DMS 273 (cell line): Measurements from ENCODE around the gene CDR2L.
A peak's percentile ranks its signal among the peaks of the same experiment; 100 is the strongest.
"Not testable (repeated sequence)": the region's sequence is repeated elsewhere in the genome, so short reads cannot be mapped to it uniquely, and the experiment has no call there.

Experiments used
- DNase-seq: peaks from one replicate; lab custom pipeline; 2025; ENCODE audit not compliant: unreplicated experiment; lab: John Stamatoyannopoulos, UW

The CDR2L gene

DNA sequence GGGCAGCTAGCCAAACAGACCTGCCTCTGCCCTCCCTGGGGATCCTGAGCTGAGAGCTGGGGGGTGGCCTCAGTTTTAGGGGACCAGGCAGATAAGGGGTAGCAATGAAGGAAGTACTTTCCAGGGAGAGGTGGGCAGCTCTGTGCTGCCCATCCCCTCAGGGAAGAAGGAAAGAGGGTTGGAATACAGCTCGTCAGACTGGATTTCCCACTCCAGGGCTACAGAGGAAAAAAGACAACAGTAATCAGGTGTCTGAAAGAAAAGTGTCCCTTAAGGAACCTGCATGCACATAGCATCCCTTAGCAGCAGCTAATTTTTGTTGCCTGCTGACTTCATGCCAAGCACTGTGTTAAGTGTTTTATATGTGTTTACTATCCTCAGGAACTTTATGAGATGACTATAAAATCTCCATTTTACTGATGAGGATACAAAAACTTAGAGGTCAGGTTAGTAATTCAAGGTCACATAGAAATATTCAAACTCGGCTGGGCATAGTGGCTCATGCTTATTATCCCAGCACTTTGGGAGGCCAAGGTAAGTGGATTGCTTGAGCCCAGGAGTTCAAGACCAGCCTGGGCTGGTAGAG lies 21.8 kb downstream of the CDR2L start:
- no peak for DNase-seq

DNA sequence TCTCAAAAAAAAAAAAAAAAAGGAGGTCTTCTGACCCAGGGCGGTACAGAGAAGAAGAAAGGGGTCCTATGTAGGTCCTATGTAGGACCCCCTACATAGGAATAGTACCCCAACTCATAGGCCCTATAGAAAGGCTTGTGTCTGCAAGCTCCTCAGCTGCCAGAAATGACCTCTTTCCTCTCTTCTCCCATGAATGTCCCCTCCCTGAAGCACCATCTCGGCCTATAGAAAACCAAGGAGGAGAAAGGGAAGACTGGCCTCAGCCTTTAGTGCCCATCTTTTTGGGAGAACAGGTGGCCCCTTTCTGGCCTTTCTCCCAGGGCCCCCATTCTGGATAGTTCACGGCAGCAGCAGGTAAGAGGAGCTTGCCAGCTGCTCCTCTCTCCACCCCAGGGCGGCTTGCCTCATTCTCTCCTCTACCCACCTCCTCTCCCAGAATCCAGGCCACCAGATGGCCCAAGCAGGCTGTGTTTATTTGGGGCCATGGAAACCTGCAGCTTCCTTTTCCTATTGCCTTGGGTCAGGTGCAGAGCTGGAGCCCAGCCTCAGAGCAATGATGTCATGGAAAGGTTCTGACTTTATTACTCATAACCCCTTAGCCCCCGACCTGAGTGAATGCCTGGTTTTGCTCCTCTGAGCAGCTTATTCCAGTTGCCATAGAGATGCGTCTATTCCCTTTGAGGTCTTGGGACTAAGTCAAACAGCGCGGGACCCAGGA lies 23.4 kb downstream of the CDR2L start:
- peak; percentile 99 for DNase-seq

DNA sequence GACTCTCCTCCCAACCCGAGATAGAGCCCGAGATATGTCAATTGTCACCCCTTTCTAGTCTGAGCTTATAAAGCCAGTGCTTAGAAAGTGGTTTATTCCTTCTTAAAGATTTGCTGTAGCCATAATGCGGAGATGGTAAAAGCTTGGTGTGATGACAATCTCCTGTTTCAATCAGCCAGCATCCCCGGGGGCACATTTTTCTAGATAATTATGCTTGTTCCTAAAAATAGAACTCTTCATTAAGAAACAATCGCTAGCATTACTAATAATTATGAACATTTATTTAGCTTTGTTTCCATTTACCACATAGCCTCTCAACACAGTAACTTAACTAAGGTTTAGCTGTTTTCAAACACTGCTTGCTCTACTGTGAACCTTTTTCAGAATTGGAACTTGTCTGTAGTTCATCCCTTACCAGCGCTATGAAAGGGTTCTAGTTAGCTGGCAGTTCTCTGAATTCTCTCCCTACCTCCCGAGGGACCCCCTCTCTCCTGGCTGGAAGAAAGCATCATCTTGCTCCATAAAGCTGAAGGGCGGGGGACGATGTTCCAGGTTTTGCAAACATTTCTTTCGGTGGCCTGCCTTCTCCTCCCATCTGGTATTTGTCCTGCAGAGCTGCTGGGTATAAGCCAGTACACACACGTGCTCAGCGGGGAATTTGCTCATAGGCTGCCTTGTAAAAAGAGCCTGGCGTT lies 24.1 kb downstream of the CDR2L start:
- peak; percentile 95 for DNase-seq

DNA sequence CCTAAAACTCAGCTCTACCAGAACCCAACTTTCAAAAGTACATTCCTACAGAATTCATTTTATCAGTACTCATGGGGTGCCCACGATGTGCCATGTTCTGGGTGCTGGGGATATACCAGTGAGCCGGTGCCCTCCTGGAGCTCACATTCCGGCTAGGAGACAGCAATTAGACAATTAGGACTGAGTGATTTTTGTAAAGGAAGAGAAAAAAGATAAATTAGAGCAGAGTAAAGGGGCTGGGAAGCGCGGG lies 24.6 kb downstream of the CDR2L start:
- no peak for DNase-seq

DNA sequence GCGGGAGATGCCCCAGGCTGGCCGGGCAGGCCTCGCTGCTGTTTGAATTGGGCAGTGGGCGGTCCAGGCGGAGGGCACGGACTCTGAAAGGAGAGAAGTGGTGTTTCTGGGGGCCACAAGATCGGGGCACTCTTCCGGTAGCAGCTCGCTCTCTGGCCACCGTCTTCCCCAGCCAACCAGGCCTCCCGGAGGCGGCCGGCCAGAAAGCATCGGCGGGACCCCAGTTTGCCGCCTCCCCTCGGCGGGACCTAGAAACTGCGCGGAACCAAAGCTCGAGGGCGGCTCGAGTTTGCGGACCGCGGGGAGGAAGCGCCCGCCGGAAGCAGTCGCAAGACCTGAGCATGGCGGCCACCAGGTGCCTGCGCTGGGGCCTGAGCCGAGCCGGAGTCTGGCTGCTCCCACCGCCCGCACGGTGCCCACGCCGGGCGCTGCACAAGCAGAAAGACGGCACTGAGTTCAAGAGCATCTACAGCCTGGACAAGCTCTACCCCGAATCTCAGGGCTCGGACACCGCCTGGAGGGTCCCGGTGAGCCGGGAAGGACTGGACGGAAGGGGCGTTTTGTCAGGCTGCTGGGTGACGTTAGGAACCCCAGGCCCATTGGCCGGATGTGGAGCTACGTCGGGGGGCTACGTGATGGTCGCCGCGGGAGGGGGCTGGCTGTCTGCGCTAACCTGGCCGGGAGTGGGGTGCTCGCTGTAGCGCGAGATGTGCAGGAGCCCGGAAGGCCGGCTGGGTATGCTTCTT lies 25.1 kb downstream of the CDR2L start, which contains the start of gene MRPL58:
Gene MRPL58 (plus strand): TSS at position 325 of the 746 bp plus-strand sequence. CDS start 17 bp downstream, at position 342.
- peak; percentile 97 for DNase-seq

DNA sequence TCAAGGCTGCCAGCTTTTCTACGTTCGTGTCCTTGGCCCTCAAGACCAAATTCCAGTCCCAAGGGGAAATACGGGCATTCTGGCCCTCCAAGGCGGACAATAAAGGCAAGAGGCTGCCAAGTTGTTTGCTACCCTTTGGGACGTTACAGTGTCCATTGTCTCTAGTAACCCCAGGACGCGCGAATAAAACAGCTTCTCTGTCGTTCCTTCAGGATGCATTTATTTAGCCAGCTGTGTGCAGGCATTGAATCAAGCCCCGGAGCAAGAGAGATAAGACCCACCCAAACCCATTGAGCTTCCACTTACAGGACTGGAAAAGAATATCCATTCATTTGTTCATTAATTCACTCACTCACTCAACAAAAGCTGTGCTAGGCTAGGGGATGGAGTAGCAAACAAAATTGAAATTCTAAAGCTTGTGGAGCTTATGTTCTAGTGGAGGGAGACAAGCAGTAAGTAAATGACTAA lies 25.7 kb downstream of the CDR2L start:
- no peak for DNase-seq

DNA sequence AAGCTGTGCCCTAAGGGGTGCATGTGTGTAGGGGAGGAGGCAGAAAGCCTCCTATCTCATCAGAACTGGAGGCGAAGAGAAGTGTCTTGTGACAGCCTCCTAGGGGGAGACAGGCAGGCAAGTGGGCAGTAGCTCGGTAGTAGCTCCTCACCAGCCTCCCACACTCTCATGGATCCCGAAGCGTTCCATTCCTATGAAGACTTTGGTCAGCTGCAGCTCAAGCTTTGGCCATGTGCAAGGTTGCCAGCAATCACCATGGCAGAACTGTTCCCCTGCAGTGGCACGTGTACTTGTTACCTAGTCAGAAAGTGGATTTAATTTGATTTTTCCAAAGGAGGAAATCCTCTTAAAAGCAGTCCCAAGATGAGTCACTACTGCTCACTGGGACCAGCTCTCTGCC lies 31.7 kb downstream of the CDR2L start:
- DNase-seq, result no peak

DNA sequence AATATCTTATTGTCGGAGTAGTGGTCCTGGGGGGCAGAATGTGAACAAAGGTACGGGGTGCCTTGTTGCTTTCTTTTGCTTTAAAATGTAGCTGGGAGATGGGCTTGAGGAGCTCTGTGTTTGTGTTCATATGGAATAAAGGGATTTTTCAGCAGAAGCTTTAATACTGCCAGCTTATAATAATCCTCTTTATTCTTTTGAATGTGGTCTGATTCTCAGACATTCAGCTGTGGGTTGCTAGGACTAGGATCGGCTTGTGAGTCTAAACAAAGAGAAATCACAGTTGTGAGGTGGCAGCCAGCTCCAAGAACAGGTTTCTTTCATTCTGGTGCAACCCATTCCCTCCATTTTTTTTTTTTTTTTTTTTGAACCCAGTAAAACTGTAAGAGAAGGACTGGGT lies 32.3 kb downstream of the CDR2L start:
- no peak for DNase-seq

DNA sequence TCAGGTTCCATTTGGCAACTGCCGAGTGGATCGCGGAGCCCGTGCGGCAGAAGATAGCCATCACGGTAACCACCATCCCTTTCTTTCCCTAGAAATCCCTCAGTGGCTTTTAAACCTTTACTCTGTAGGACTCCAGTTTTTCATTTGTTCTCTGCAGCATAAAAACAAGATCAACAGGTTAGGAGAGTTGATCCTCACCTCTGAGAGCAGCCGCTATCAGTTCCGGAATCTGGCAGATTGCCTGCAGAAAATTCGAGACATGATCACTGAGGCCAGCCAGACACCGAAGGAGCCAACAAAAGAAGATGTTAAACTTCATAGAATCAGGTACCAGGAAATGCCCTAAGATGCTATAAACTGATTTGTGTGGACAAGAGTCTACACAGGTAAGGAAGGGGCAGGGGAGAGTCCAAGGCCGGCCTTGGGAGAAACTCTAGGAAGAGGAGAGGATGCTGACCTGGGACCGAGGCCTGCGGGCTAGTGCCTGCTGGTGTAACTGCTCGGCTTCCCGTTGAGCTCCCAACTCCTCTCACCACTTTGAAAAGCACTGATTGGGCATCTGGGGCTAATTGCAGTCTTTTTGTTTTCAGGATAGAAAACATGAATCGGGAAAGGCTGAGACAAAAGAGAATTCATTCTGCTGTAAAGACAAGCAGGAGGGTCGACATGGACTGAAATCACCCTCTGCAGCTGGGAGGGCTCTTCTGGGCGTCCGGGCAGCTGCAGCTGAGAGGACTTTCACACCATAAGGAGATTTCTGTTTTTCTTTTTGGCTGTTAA lies 33.1 kb downstream of the CDR2L start:
- DNase-seq, result no peak

DNA sequence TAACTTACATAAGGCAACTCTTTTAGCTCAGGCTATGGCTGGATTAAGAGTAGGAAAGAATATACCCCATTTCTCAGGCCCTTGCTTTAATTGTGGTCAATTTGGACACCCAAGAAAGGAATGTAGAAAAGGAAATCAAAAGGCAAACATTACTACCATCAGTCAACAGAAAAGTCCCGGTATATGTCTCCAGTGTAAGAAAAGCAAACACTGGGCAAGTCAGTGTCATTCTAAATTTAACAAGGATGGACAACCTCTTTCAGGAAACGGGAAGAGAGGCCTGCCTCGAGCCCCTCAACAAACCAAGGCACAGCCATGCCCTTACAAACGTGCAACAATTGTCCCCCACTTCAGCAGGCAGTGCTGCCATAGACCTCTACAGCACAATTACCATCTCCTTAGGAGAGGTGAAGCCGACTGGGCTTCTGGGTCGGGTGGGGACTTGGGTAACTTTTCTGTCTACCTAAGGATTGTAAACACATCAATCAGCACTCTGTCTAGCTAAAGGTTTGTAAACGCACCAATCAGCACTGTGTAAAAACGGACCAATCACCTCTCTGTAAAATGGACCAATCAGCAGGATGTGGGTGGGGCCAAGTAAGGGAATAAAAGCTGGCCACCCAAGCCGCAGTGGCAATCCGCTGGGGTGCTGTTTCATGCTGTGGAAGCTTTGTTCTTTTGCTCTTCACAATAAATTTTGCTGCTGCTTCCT lies 37.4 kb downstream of the CDR2L start:
- no peak for DNase-seq

DNA sequence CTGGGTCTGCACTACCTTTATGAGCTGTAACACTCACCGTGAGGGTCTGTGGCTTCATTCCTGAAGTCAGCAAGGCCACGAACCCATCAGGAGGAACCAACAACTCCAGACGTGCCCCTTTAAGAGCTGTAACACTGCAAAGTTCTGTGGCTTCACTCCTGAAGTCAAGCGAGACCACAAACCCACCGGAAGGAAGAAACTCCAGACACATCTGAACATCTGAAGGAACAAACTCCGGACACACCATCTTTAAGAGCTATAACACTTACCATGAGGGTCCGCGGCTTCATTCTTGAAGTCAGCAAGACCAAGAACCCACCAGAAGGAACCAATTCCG lies 37.9 kb downstream of the CDR2L start:
- not testable (repeated sequence) for DNase-seq

DNA sequence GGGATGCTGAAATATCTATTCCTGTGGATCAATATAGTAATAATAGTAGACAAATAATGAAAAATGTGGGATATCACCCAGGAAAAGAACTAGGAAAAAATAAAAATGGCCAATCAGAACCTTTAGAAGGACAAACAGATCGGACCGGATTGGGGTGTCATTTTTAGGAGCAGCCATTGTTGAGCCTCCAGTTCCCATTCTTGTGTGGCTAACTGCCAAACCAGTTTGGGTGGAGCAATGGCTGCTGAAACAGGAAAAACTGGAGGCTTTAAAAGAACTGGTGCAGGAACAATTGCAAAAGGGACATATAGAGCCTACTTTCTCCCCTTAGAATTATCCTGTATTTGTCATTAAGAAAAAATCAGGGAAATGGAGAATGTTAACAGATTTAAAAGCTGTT lies 39.2 kb downstream of the CDR2L start:
- not testable (repeated sequence) for DNase-seq

DNA sequence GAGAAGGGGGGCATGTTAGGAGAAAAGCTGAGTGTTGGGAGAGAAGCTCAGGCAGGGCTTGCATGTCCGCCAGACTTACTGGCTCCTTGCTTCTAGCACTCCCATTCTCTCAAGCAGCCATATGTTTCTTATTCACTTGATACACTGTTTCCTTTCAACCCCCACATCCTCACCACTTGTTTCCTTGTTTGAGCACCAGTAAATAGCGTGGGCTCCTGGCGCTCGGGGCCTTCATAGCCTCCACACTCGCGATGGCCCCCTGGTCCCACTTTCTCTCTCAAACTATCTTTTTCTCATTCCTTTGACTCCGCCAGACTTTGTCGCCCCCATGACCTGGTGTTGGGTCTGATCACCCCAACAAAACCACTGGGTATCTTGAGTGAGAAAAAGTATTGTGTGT lies 42.7 kb downstream of the CDR2L start:
- DNase-seq, result no peak

DNA sequence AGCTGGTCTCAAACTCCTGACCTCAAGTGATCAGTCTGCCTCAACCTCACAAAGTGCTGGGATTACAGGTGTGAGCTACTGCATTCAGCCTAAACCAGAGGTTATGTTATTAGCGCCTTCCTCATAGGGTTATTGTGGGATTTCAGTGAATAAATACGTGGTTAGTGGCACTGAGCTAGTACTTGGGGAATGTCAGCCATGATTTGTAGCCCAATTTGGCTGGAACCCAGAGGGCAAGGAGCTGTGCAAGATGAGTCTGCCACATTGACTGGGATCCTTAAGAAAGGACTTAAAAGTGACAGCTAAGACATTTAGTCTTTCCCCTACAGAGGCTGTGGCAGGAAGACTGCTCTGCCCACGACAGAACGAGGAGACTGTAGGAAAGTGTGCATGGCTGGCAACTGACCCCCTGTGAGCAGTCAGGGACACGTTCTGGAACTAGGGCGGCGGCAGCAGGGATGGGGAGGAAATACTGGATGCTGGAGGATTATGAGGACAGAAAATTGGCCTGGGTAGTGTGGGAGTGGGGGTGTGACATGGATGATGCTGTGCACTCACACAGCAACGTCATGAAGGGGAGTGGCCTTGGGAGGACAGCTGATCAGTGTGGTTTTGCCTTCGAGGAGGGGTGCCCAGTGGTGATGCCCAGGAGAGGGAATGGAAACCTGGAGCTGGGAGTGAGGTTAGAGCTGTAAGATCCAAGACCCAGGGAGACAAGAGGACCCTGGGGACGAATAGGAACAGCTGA lies 44.7 kb downstream of the CDR2L start:
- DNase-seq, result peak; percentile 85

DNA sequence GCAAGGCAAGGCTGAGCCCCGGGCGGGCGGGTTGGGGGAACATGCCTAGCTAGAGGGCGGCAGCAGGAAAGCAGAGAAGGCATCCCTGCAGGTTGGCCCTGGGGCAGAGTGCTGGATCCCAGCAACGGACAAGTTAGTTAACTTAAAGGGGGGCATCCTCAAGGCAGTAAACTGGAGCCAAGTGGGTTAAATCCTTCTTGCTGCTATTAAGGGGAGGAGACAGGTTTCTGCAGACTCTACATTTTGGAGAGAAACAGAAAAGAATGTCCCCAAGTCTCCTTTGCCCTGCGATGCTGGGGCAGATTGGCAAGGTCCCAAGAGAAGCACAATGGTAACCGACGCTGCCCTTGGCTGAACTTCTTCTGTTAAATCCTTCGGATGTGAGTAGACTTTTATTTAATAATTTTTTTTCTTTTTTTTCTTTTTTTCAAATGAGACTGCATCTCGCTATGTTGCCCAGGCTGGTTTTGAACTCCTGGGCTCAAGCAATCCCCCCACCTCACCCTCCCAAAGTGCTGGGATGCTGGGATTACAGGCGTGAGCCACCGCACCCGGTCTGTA lies 45.4 kb downstream of the CDR2L start:
- peak; percentile 66 for DNase-seq

DNA sequence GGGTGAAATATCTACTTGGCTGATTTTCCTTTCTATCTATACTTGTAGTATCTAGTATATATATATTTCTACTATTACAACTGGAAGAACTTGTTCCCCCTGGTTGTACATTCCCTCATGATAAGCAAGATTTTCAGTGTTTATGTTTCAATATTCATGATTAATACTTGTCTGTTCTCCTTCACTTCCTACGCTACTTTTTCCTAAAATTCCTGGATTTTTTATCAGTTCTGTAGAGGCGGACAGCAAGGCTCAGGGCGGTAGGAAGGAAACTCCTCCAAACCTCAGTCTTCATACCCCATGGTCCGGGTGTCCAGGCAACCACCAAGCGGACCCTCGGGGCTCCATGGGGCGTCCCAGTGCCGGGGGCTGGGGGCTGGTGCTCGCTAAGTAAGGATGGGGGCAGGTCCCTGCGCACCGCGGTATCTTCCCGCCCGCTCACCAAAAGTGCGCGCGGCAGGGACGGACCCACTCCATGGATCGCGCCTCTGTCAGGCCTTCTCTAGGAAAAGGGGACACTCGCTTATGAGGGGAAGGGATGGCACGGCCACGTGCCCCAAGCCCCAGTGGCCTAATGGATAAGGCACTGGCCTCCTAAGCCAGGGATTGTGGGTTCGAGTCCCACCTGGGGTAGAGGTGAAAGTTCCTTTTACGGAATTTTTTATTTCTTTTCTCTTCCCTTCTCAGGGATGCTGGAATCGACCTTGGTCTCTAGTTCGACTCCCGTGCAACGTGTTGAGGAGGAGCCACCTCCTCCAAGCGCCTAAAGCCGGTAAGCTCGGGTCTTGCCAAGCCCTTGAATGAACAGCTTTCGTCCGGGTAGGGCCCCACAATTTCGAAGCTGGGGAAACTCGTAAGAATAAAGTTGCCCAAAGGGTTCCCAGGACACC lies 46.2 kb downstream of the CDR2L start:
- DNase-seq, result peak; percentile 98

DNA sequence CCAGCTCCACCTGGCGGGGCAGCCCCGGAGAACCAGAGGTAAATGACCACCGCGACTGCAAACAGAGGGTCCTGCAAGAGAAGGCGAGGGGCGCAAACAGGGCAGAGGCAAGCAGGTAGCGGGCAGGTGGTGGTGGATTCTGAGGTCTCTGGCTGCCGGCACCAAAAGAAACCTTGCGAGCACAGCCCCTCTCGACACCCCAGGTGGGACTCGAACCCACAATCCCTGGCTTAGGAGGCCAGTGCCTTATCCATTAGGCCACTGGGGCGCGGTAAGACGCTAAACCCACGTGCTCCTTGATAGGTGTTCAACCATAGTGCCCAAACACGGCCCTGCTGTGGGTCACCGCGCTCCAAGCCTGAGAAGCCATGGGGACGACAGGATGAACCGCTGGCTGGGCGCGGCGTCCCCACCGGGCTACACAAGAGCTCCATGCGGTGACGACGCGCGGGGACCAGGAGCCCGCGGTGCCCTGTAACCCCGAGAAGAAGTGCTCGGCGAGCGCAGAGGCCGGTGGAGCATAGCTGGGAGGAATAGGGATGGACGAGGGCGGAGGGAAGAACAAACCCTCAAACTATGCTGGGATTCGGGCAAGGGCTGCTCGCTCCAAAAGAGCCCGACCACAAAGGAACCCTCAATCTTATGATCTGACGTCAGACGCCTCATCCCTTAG lies 46.9 kb downstream of the CDR2L start:
- DNase-seq, result peak; percentile 97
